SK-N-SH (cell line): Measurements from ENCODE around the gene ARL2BP. TPM values are rescaled to one million over a fixed set of nuclear protein-coding genes. Genes with fewer than 3 reads are reported as not detected.

Experiments used
- CTCF ChIA-PET: fragments of 300-600, 350-600 bp; formaldehyde crosslinking; extraction: SDS; loops from one replicate; lab custom pipeline; 2021; lab: Yijun Ruan, JAX
- POLR2A ChIA-PET: fragments of 350-600 bp; sonication (Branson Sonifier 250); formaldehyde crosslinking; extraction: SDS; loops from one replicate; lab custom pipeline; 2020; ENCODE audit warnings: antibody characterized with exemption, inconsistent platforms; lab: Yijun Ruan, JAX
- DNase-seq: peaks from one replicate; pipeline ENCODE4 v3.0.0; 2012
- H2AFZ ChIP-seq: fragments of 200-600 bp; sonication (generic); 2 replicates; pipeline ENCODE4 v1.8.1; 2016; ENCODE audit warnings: antibody characterized with exemption, mild to moderate bottlenecking, low read depth
- H3F3A ChIP-seq: fragments of 200-600 bp; sonication (generic); replicated peaks from 2 replicates; pipeline ENCODE3; 2016; ENCODE audit warnings: antibody characterized with exemption, mild to moderate bottlenecking; ENCODE audit not compliant: insufficient read depth
- H3K27ac ChIP-seq, 2 experiments: fragments of 200-500 bp in 1 of 2; fragments of 200-600 bp in 1 of 2; sonication (Bioruptor generic) in 1 of 2; sonication (generic), shearing (Covaris generic) in 1 of 2; 2 replicates each; pipeline versions ENCODE4 v1.5.1 to v1.6.1; 2014 to 2016; ENCODE audit warnings: low read depth in 2 of 2, inconsistent platforms in 1 of 2, low read length in 1 of 2, mild to moderate bottlenecking in 1 of 2, mixed read lengths in 1 of 2
- H3K27me3 ChIP-seq: fragments of 200-600 bp; sonication (generic), shearing (Covaris generic); 2 replicates; pipeline ENCODE4 v1.6.1; 2016; ENCODE audit warnings: mixed run types; ENCODE audit not compliant: insufficient read depth
- H3K36me3 ChIP-seq, 2 experiments: fragments of 200-500 bp in 1 of 2; fragments of 200-600 bp in 1 of 2; sonication (Bioruptor generic) in 1 of 2; sonication (generic) in 1 of 2; replicated peaks in 1 of 2; 2 replicates each; pipeline versions ENCODE3 to v1.5.1; 2014 to 2016; ENCODE audit warnings: low read length in 1 of 2, mild to moderate bottlenecking in 1 of 2; ENCODE audit not compliant: insufficient read depth in 2 of 2, control insufficient read depth in 1 of 2
- H3K4me1 ChIP-seq, 2 experiments: fragments of 200-500 bp in 1 of 2; fragments of 200-600 bp in 1 of 2; sonication (Bioruptor generic) in 1 of 2; sonication (generic), shearing (Covaris generic) in 1 of 2; 2 replicates each; pipeline versions ENCODE4 v1.5.1 to v1.6.1; 2014 to 2016; ENCODE audit warnings: low read depth in 1 of 2, low read length in 1 of 2, mixed run types in 1 of 2; ENCODE audit not compliant: insufficient read depth in 2 of 2, control insufficient read depth in 1 of 2
- H3K4me2 ChIP-seq: fragments of 200-600 bp; sonication (generic), shearing (Covaris generic); 2 replicates; pipeline ENCODE4 v1.6.1; 2017; ENCODE audit warnings: mixed run types
- H3K4me3 ChIP-seq, 2 experiments: fragments of 200-500 bp in 1 of 2; fragments of 200-600 bp in 1 of 2; sonication (Bioruptor generic) in 1 of 2; sonication (generic), shearing (Covaris generic) in 1 of 2; 2 replicates each; pipeline versions ENCODE4 v1.5.1 to v1.8.1; 2014 to 2016; ENCODE audit warnings: low read depth in 2 of 2, inconsistent platforms in 1 of 2, low read length in 1 of 2, mild to moderate bottlenecking in 1 of 2, mixed read lengths in 1 of 2, moderate library complexity in 1 of 2
- H3K79me2 ChIP-seq: fragments of 200-600 bp; sonication (generic); 2 replicates; pipeline ENCODE4 v1.8.1; 2017; ENCODE audit warnings: mild to moderate bottlenecking; ENCODE audit not compliant: insufficient read depth
- H3K9ac ChIP-seq: fragments of 200-600 bp; sonication (generic); 2 replicates; pipeline ENCODE4 v1.6.1; 2017; ENCODE audit warnings: mixed run types
- H3K9me2 ChIP-seq: fragments of 200-600 bp; sonication (generic); 2 replicates; pipeline ENCODE4 v1.6.1; 2017; ENCODE audit warnings: mixed run types
- H3K9me3 ChIP-seq: fragments of 200-600 bp; sonication (generic); 2 replicates; pipeline ENCODE4 v1.6.1; 2017; ENCODE audit warnings: mixed run types, mild to moderate bottlenecking, moderate library complexity
- H4K20me1 ChIP-seq: fragments of 200-600 bp; sonication (generic); 2 replicates; pipeline ENCODE4 v1.6.1; 2017; ENCODE audit warnings: mild to moderate bottlenecking, mixed run types; ENCODE audit not compliant: insufficient read depth
- CTCF ChIP-seq: fragments of 200-600 bp; sonication (generic); IDR thresholded peaks from 2 replicates; pipeline ENCODE4 v1.6.1; 2017; ENCODE audit warnings: antibody characterized with exemption, mild to moderate bottlenecking, moderate library complexity
- ELF1 ChIP-seq: IDR thresholded peaks from 2 replicates; pipeline ENCODE4 v1.4.0; 2012
- EP300 ChIP-seq, 2 experiments: IDR thresholded peaks; 2 replicates each; pipeline versions ENCODE4 v1.4.0 to v1.6.1; 2012; ENCODE audit warnings: borderline replicate concordance in 1 of 2, low read depth in 1 of 2, low read length in 1 of 2
- FOSL2 ChIP-seq: IDR thresholded peaks from 2 replicates; pipeline ENCODE4 v1.4.0; 2012; ENCODE audit warnings: low read depth, mild to moderate bottlenecking, moderate library complexity, borderline replicate concordance
- FOXJ3 ChIP-seq: sonication (generic); formaldehyde crosslinking; IDR thresholded peaks from 2 replicates; pipeline ENCODE4 v1.5.1; 2020; ENCODE audit warnings: mild to moderate bottlenecking, missing genetic modification reagents
- FOXM1 ChIP-seq: IDR thresholded peaks from 2 replicates; pipeline ENCODE4 v1.4.0; 2012; ENCODE audit warnings: low read depth, mild to moderate bottlenecking
- IRF3 ChIP-seq: fragments of 150-350 bp; IDR thresholded peaks from 2 replicates; pipeline ENCODE4 v1.6.1; 2016; ENCODE audit warnings: mild to moderate bottlenecking, low read depth, low read length
- JUND ChIP-seq: IDR thresholded peaks from 2 replicates; pipeline ENCODE4 v1.4.0; 2012
- MAX ChIP-seq: IDR thresholded peaks from 2 replicates; pipeline ENCODE4 v1.4.0; 2012; ENCODE audit warnings: low read depth
- NFIC ChIP-seq: IDR thresholded peaks from 2 replicates; pipeline ENCODE4 v1.4.0; 2012; ENCODE audit warnings: borderline replicate concordance
- NRF1 ChIP-seq: IDR thresholded peaks from 2 replicates; pipeline ENCODE4 v1.6.1; 2012; ENCODE audit warnings: low read depth, mild to moderate bottlenecking, low read length
- PBX3 ChIP-seq: IDR thresholded peaks from 2 replicates; pipeline ENCODE4; 2012
- POLR2AphosphoS5 ChIP-seq: IDR thresholded peaks from 2 replicates; pipeline ENCODE4 v1.6.1; 2012; ENCODE audit warnings: low read depth, low read length
- RCOR1 ChIP-seq: fragments of 150-350 bp; IDR thresholded peaks from 2 replicates; pipeline ENCODE4 v1.6.1; 2017; ENCODE audit warnings: antibody characterized with exemption, low read length
- REST ChIP-seq: IDR thresholded peaks from 2 replicates; pipeline ENCODE4 v1.6.1; 2012; ENCODE audit warnings: mild to moderate bottlenecking, low read depth, low read length, moderate library complexity
- RXRA ChIP-seq: IDR thresholded peaks from 2 replicates; pipeline ENCODE4 v1.4.0; 2012; ENCODE audit warnings: low read depth, mild to moderate bottlenecking, borderline replicate concordance
- SIN3A ChIP-seq: IDR thresholded peaks from 2 replicates; pipeline ENCODE4 v1.6.1; 2012; ENCODE audit warnings: low read depth, mild to moderate bottlenecking, low read length, moderate library complexity, borderline replicate concordance
- TAF1 ChIP-seq: IDR thresholded peaks from 2 replicates; pipeline ENCODE4 v1.6.1; 2012; ENCODE audit warnings: low read depth, mild to moderate bottlenecking, low read length, moderate library complexity, borderline replicate concordance
- TCF12 ChIP-seq: IDR thresholded peaks from 2 replicates; pipeline ENCODE4 v1.4.0; 2012
- TEAD4 ChIP-seq: IDR thresholded peaks from 2 replicates; pipeline ENCODE4 v1.4.0; 2012; ENCODE audit warnings: mild to moderate bottlenecking, borderline replicate concordance; ENCODE audit not compliant: insufficient read depth
- USF1 ChIP-seq: IDR thresholded peaks from 2 replicates; pipeline ENCODE4 v1.4.0; 2012; ENCODE audit warnings: low read depth, borderline replicate concordance
- USF2 ChIP-seq: fragments of 150-350 bp; IDR thresholded peaks from 2 replicates; pipeline ENCODE4 v1.6.1; 2017; ENCODE audit warnings: antibody characterized with exemption, low read length, low read depth, borderline replicate concordance
- WGBS: methylation state at CpG from one replicate; pipeline ENCODE4 v1.1.6; 2017; ENCODE audit warnings: low lambda C conversion rate; 5-methylcytosine and 5-hydroxymethylcytosine counted together
- polyA plus RNA-seq, 3 experiments: library from polyadenylated mRNA; depleted of rRNA; stranded (reverse); fragments of >200 nt; gene quantifications; 2 replicates each; pipeline ENCODE4 v1.2.3, GENCODE V29; 2012

ARL2BP gene
- 61.8 and 70.3 TPM in 2 replicates for polyA plus RNA-seq (2012; rRNA removed)
- polyA plus RNA-seq (2012; cell fraction: cytosol; rRNA removed), result 75.9 and 83.6 TPM in 2 replicates
- polyA plus RNA-seq (2012; cell fraction: nucleus; rRNA removed), result 20.8 and 24.7 TPM in 2 replicates

GRCh38 chr16:57244767-57245471 is at the start of gene ARL2BP:
Gene ARL2BP, plus strand, starts transcription at chr16:57245259. Its CDS starts 109 bp downstream, at chr16:57245368.
- peak within 1 kb of the TSS; percentile 79 to 89 for H3K4me3 ChIP-seq
- H3K4me2 ChIP-seq, result peak within 1 kb of the TSS; percentile 96
- no peaks in the 10 kb centered on the region for H3K27me3 ChIP-seq
- WGBS, result 3% methylated on average over 27 of the region's 77 CpGs
- H3F3A ChIP-seq, result peaks cover 25% of the 10 kb centered on the region
- H3K4me1 ChIP-seq, result peaks cover 5 to 9% of the 10 kb centered on the region in 2 experiments; a peak in 2 of 4 replicates
- CTCF ChIA-PET, result interaction anchor here (0.7 to 2.2 kb wide), 9 partner anchors 18 to 178 kb away, joined by 3 to 10 read pairs (median 3); no protein-coding TSS in a partner anchor
- H3K79me2 ChIP-seq, result peaks cover 20% of the 10 kb centered on the region
- no peaks in the 10 kb centered on the region for H3K9me3 ChIP-seq
- peaks cover 23 to 41% of the 10 kb centered on the region in 2 experiments for H3K36me3 ChIP-seq
- peak within 1 kb of the TSS; percentile 86 for H2AFZ ChIP-seq
- peak within 1 kb of the TSS; percentile 91 for H3K9ac ChIP-seq
- H3K27ac ChIP-seq, result peak within 1 kb of the TSS; percentile 91 to 93
- POLR2A ChIA-PET, result interaction anchor here (0.6 to 1.3 kb wide), 9 partner anchors 10 to 171 kb away, joined by 3 to 7 read pairs (median 3); partner anchors contain the start of genes PSME3IP1 and RSPRY1
- peak; percentile 99 for DNase-seq
- no peaks in the 10 kb centered on the region for H4K20me1 ChIP-seq
- H3K9me2 ChIP-seq, result no peaks in the 10 kb centered on the region
- TF ChIP-seq RXRA, result no peak
- TF ChIP-seq PBX3, result 0 out of 2 replicates have a peak, but pooled peaks have one; percentile 22
- no peak for TF ChIP-seq IRF3
- no peak for TF ChIP-seq JUND
- TF ChIP-seq SIN3A, result peak; percentile 23
- TF ChIP-seq FOXM1, result no peak
- no peak for TF ChIP-seq EP300 (IDR thresholded peaks at IDR 0.05; ENCODE audit: borderline replicate concordance in 1 of 2, low read depth in 1 of 2, low read length in 1 of 2)
- TF ChIP-seq ELF1, result peak; percentile 79
- TF ChIP-seq TCF12, result peak; percentile 12; the same call in 1 of the 2 replicates
- TF ChIP-seq USF2, result no peak
- peak; percentile 50; the same call in 1 of the 2 replicates for TF ChIP-seq TAF1
- no peak for TF ChIP-seq NFIC
- TF ChIP-seq RCOR1, result no peak
- peak; percentile 73 for TF ChIP-seq NRF1
- TF ChIP-seq USF1, result no peak
- TF ChIP-seq FOSL2, result no peak
- TF ChIP-seq MAX, result peak; percentile 44
- no peak for TF ChIP-seq REST
- TF ChIP-seq CTCF, result peak; percentile 27; the same call in 1 of the 2 replicates
- peak; percentile 94 for TF ChIP-seq POLR2AphosphoS5
- TF ChIP-seq FOXJ3 (CRISPR knock-in tag), result no peak
- TF ChIP-seq TEAD4, result no peak
